Inflammatory macrophage (primary cell): ENCODE data around the gene ACOT11.

Experiments
- DNase-seq, 2 donors: peaks; one replicate each; pipeline ENCODE4 v3.0.0-alpha.2; 2020 to 2022

Gene ACOT11

DNA sequence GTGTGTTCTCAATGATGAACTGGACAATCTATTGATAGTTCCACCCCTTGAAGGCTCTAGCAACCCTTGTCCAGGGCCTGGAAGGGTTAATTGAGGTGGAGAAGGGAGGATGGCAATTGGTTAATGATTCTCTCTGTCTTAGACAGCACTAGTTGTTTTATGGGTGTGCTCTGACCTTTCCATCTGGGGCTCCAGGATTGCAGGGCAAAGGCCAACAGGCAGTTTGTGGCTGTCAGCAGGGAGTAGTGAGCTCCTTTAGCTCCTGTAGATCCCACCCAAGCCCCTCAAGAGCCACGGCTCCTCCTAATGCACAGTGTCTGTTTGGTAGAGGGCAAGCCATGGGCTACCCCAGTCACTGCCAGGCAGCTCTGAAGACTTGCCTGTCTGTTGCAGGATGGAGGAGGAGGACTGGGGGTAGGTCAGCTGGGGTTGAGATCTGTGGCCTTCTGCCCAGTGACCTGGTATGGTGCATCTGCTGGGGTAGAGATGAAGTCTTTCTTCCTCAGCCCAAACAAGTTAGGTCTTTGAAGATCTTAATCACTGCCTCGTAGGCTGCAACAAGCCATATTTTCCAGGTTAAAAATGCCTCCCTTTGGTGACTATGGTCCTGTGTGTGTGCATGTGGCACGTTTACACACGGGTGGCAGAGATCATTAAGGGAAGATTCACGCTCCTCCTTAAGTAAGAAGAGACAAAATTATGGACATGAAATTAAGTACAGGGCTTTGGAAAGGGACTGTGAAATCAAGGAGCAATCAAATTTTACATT, 101.3 kb downstream of the ACOT11 start:
- DNase-seq: no peak

DNA sequence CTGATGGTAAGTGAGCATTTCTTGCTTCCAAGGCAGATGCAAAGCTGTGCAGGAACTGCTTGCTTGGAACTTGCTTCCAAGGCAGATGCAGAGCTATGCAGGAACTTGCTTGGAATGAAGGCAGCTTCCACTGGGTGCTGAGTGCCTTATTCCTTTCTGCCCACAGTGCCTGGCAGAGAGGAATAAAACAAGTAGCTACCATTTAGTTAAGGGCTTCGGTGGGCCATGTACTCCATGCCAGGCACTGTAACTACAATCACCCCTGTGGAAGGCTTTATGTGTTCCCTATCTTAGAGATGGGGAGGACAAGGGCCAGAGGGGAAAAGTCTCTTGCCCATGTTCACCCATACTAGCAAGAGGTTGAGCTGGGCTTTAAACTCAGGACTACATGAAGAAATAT, 101.9 kb downstream of the ACOT11 start:
- no peak for DNase-seq

- no peak for DNase-seq
These were observed 102.4 kb downstream of the ACOT11 start for GRCh38 chr1:54650417-54650816.

DNA sequence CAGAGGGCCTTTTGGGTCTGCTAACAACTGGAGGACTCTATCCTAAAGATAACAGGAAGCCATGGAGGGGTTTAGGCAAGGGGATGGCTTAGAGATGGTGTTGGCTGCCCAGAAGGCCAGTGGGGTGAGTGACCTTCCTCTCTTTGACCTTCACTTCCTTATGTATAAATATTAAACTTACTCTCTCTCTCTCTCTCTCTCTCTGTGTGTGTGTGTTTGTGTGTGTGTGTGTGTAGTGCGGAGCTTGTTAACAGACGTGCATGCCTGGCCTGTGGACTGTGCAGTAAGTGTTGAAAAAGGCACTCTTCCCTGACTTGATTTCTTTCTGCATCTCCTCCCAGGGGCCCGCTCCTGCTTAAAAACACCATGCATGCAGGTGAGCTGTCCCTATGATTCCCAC, 103.6 kb downstream of the ACOT11 start:
- no peak for DNase-seq

DNA sequence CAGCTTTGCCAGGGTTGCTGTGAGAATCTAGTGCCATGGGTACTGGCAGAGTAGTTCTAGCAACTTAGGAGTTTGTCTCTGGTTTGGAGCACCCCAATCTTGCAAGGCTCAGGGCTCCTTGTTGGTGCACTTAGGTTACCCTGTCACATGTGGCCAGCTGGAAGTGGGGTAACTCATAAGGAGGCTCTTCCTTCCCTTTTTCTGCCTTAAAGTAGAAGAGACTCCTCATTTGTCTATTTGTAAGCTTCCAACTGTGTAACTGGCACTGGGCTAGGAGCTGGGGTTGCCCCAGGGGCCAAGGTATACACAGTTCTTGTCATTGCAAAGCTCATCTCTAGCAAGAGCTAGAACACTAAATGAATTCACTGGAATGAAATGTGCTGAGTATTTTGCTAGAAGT, 104.1 kb downstream of the ACOT11 start:
- DNase-seq: peak; percentile 68 to 76

- no peak for DNase-seq
These were observed 105.0 kb downstream of the ACOT11 start for GRCh38 chr1:54653036-54653435.

DNA sequence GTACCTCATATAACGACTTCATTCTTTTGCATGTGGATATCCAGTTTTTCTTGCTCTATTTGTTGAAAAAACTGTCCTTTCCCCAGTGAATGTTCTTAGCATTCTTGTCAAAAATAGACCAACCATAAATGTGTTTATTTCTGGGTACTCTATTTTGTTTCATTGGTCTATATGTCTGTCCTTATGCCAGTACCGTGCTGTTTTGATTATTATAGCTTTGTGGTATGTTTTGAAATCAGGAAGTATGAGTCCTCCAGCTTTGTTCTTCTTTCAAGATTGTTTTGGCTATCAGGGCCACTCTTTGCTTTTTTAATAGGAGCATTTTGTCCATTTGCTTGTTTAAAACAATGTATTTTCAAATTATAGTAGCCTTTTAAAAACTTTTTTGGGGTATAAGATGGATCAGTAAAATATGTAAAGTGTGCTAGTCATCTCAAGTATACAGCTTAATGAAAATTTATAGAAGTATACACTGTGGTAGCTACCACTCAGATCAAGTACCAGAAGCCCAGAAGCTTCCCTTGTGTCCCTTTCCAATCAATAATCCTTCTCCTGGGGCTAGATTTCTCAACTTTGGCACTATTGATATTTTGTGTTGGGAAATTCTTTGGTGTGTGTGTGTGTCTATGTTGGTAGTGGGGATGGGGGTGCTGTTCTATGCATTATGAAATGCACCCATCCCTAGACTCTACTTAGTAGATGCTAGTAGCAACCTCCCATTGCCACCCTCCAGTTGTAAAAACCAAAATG, 110.3 kb downstream of the ACOT11 start:
- no peak for DNase-seq
